ENCODE data around the gene MB21D2.

The MB21D2 gene

GRCh38 chr3:192812743-192813383, 104.8 kb downstream of the MB21D2 start:
- H3K27me3 Mint-ChIP-seq (ENCODE audit: low read depth, poor library complexity): peaks cover 4% of the 10 kb centered on the region
- H3K4me1 Mint-ChIP-seq: peaks cover 22% of the 10 kb centered on the region
- no peaks in the 10 kb centered on the region for H3K9me3 Mint-ChIP-seq
- peak; percentile 39 for DNase-seq
- no peaks in the 10 kb centered on the region for H3K36me3 Mint-ChIP-seq (ENCODE audit: low read depth)
- H3K4me3 Mint-ChIP-seq: no peak overlapping the region
- TF ChIP-seq CTCF (IDR thresholded peaks at IDR 0.05): peak; percentile 70
- no peak overlapping the region for H3K27ac Mint-ChIP-seq

GRCh38 chr3:192805711-192806110, 111.9 kb downstream of the MB21D2 start:
- Mint-ChIP-seq H3K36me3 (ENCODE audit: low read depth) (no peaks in the 10 kb centered on the region), H3K27me3 (ENCODE audit: low read depth, poor library complexity) (no peaks in the 10 kb centered on the region), H3K4me1 (peaks cover 4% of the 10 kb centered on the region), H3K4me3 (no peak overlapping the region), H3K9me3 (no peaks in the 10 kb centered on the region), H3K27ac (no peak overlapping the region)
- DNase-seq: no peak
- no peak for TF ChIP-seq CTCF (IDR thresholded peaks at IDR 0.05)

- no peak for TF ChIP-seq CTCF (IDR thresholded peaks at IDR 0.05)
- Mint-ChIP-seq H3K27me3 (ENCODE audit: low read depth, poor library complexity) (no peaks in the 10 kb centered on the region), H3K4me3 (no peak overlapping the region), H3K27ac (no peak overlapping the region), H3K9me3 (no peaks in the 10 kb centered on the region), H3K36me3 (ENCODE audit: low read depth) (no peaks in the 10 kb centered on the region), H3K4me1 (peaks cover 4% of the 10 kb centered on the region)
- no peak for DNase-seq
Measured at GRCh38 chr3:192804502-192804901, 113.2 kb downstream of the MB21D2 start.

GRCh38 chr3:192802957-192803899, 114.4 kb downstream of the MB21D2 start:
- H3K27me3 Mint-ChIP-seq (ENCODE audit: low read depth, poor library complexity): no peaks in the 10 kb centered on the region
- H3K9me3 Mint-ChIP-seq: no peaks in the 10 kb centered on the region
- no peak for DNase-seq
- no peak overlapping the region for H3K27ac Mint-ChIP-seq
- no peak overlapping the region for H3K4me3 Mint-ChIP-seq
- H3K36me3 Mint-ChIP-seq (ENCODE audit: low read depth): peaks cover 4% of the 10 kb centered on the region
- H3K4me1 Mint-ChIP-seq: peaks cover 4% of the 10 kb centered on the region
- peak; percentile 58 for TF ChIP-seq CTCF (IDR thresholded peaks at IDR 0.05)

GRCh38 chr3:192801985-192802384, 115.7 kb downstream of the MB21D2 start:
- H3K4me3 Mint-ChIP-seq: no peak overlapping the region
- no peaks in the 10 kb centered on the region for H3K27me3 Mint-ChIP-seq (ENCODE audit: low read depth, poor library complexity)
- peaks cover 4% of the 10 kb centered on the region for H3K4me1 Mint-ChIP-seq
- no peak overlapping the region for H3K27ac Mint-ChIP-seq
- H3K36me3 Mint-ChIP-seq (ENCODE audit: low read depth): peaks cover 4% of the 10 kb centered on the region
- no peak for DNase-seq
- no peaks in the 10 kb centered on the region for H3K9me3 Mint-ChIP-seq
- no peak for TF ChIP-seq CTCF (IDR thresholded peaks at IDR 0.05)
